ENCODE results near the gene RC3H2.
"Not testable (repeated sequence)": the region's sequence is repeated elsewhere in the genome, so short reads cannot be mapped to it uniquely, and the experiment has no call there.

- TF ChIP-seq POLR2AphosphoS5 (IDR thresholded peaks at IDR 0.05; ENCODE audit: low read depth, low read length); TAF1 (IDR thresholded peaks at IDR 0.05; ENCODE audit: borderline replicate concordance, low read depth, low read length): not testable (repeated sequence)
Observed at GRCh38 chr9:122906122-122906521, 963 bp upstream of the RC3H2 start.
